ENCODE results near the gene RASAL3.

DNA sequence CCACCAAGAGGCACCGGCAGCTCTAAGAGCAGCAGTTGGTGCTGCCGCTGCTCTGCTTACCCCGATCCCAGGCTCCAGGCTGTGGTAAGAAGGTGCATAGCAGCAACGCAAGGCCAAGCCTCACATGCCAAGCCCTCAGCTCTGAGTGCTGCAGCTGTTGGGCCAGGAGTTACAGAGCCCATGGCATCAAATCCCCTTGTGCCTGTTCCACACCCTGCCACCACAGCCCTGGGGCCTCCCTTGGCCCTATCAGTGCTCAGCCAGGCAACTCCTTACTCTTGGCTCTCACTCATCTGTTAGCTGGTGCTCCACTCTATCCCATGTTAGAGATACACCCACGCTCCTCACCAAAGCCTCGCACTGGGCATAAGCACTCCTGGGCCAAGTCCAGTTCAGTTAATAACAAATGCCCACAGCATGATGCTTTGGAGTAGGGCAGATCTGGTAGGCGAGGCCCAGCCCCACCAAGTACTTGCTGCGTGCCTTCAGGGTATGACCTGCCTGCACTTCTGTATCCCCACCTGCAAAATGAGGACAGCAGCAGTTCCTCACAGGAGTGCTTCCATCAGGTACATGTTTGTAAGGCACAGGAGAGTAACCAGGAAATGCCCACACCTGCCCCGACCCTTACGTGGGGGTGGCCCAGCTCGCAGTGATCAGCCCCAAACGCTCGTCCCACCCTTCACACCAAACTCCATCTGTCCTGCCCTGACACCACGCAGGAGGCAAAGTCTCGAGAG is 61.8 kb downstream of the RASAL3 start:
- TF ChIP-seq, protein P1, sequence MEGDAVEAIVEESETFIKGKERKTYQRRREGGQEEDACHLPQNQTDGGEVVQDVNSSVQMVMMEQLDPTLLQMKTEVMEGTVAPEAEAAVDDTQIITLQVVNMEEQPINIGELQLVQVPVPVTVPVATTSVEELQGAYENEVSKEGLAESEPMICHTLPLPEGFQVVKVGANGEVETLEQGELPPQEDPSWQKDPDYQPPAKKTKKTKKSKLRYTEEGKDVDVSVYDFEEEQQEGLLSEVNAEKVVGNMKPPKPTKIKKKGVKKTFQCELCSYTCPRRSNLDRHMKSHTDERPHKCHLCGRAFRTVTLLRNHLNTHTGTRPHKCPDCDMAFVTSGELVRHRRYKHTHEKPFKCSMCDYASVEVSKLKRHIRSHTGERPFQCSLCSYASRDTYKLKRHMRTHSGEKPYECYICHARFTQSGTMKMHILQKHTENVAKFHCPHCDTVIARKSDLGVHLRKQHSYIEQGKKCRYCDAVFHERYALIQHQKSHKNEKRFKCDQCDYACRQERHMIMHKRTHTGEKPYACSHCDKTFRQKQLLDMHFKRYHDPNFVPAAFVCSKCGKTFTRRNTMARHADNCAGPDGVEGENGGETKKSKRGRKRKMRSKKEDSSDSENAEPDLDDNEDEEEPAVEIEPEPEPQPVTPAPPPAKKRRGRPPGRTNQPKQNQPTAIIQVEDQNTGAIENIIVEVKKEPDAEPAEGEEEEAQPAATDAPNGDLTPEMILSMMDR (IDR thresholded peaks at IDR 0.05): no peak
- TF ChIP-seq ZFX (IDR thresholded peaks at IDR 0.05; ENCODE audit: borderline replicate concordance): no peak
